ENCODE measurements around the gene MRPS7. TPM values are rescaled to one million over a fixed set of nuclear protein-coding genes. Genes with fewer than 3 reads are reported as not detected.

Gene MRPS7
- total RNA-seq, 1 donor = 45.6 TPM

DNA sequence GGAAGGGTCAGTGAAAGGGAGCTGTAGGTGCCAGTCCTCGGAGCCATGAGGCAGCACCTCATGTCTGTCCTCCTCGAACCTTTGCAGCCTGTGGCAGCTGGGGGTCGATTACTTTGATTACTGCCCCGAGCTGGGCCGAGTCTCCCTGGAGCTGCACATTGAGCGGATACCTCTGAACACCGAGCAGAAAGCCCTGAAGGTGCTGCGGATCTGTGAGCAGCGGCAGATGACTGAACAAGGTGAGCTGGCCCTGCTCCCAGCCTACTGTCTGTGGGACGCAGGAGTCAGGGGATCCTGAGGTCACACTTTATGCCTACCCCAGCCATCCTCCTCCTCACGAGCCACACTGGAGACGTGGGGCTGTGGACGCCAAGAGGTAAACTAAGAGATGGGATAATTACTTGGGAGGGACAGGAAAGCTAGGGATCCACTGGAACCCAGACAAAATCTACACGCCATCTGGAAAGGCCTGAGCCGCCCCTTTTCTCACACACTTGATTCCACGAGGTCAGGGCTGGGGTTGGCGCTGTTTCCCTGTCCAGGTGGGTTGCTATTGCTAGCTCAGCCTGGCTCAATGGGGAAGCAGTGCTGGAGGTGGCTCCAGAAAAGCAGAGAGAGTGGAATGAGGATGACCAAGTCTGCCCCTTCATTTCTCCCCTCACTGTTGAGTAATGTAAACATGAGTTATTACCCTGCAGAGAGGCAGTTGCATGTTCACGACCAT, 29.8 kb upstream of the MRPS7 start:
- no peak overlapping the region for H2AFZ ChIP-seq (ENCODE audit: low read length)
- H3K36me3 ChIP-seq (ENCODE audit: insufficient read depth, low read length) = peaks cover 69% of the 10 kb centered on the region
- H3K27ac ChIP-seq (ENCODE audit: low read depth, low read length) = no peak overlapping the region
- H3K9me3 ChIP-seq (ENCODE audit: low read depth, low read length) = no peaks in the 10 kb centered on the region
- H3K27me3 ChIP-seq (ENCODE audit: insufficient read depth, low read length) = no peaks in the 10 kb centered on the region
- H3K79me2 ChIP-seq (ENCODE audit: insufficient read depth, low read length) = no peaks in the 10 kb centered on the region
- peak; percentile 44 for DNase-seq (ENCODE audit: insufficient read length, low spot score, missing footprints)
- no peak overlapping the region for H3K4me2 ChIP-seq (ENCODE audit: insufficient read depth, low read length)
- H4K20me1 ChIP-seq (ENCODE audit: insufficient read depth, low read length) = peaks cover 6% of the 10 kb centered on the region
- no peak overlapping the region for H3K4me3 ChIP-seq (ENCODE audit: insufficient read depth, low read length)
- TF ChIP-seq, protein P1, sequence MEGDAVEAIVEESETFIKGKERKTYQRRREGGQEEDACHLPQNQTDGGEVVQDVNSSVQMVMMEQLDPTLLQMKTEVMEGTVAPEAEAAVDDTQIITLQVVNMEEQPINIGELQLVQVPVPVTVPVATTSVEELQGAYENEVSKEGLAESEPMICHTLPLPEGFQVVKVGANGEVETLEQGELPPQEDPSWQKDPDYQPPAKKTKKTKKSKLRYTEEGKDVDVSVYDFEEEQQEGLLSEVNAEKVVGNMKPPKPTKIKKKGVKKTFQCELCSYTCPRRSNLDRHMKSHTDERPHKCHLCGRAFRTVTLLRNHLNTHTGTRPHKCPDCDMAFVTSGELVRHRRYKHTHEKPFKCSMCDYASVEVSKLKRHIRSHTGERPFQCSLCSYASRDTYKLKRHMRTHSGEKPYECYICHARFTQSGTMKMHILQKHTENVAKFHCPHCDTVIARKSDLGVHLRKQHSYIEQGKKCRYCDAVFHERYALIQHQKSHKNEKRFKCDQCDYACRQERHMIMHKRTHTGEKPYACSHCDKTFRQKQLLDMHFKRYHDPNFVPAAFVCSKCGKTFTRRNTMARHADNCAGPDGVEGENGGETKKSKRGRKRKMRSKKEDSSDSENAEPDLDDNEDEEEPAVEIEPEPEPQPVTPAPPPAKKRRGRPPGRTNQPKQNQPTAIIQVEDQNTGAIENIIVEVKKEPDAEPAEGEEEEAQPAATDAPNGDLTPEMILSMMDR (IDR thresholded peaks at IDR 0.05; ENCODE audit: extremely low read depth, low read depth, low read length) = no peak
- H3K4me1 ChIP-seq (ENCODE audit: insufficient read depth, low read length) = no peaks in the 10 kb centered on the region

DNA sequence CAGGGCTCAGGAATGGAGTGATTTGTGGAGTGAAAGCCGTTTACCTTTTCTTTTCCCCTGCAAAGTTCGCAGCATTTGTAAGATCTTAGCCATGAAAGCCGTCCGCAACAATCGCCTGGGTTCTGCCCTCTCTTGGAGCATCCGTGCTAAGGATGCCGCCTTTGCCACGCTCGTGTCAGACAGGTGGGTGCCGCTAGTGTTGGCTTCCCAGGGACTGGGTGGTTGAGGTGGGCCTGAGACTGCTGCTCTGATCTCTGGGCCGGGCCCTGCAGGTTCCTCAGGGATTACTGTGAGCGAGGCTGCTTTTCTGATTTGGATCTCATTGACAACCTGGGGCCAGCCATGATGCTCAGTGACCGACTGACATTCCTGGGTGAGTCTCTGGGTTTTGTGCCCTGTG, 28.9 kb upstream of the MRPS7 start:
- TF ChIP-seq, protein P1 (IDR thresholded peaks at IDR 0.05; ENCODE audit: extremely low read depth, low read depth, low read length) = no peak
- Histone ChIP-seq H3K79me2 (ENCODE audit: insufficient read depth, low read length) (no peaks in the 10 kb centered on the region), H3K4me2 (ENCODE audit: insufficient read depth, low read length) (no peak overlapping the region), H3K4me3 (ENCODE audit: insufficient read depth, low read length) (no peak overlapping the region), H3K9me3 (ENCODE audit: low read depth, low read length) (no peaks in the 10 kb centered on the region), H3K4me1 (ENCODE audit: insufficient read depth, low read length) (no peaks in the 10 kb centered on the region), H2AFZ (ENCODE audit: low read length) (no peak overlapping the region), H4K20me1 (ENCODE audit: insufficient read depth, low read length) (peaks cover 12% of the 10 kb centered on the region), H3K27ac (ENCODE audit: low read depth, low read length) (no peak overlapping the region), H3K36me3 (ENCODE audit: insufficient read depth, low read length) (peaks cover 76% of the 10 kb centered on the region), H3K27me3 (ENCODE audit: insufficient read depth, low read length) (no peaks in the 10 kb centered on the region)
- DNase-seq (ENCODE audit: insufficient read length, low spot score, missing footprints) = peak; percentile 35

DNA sequence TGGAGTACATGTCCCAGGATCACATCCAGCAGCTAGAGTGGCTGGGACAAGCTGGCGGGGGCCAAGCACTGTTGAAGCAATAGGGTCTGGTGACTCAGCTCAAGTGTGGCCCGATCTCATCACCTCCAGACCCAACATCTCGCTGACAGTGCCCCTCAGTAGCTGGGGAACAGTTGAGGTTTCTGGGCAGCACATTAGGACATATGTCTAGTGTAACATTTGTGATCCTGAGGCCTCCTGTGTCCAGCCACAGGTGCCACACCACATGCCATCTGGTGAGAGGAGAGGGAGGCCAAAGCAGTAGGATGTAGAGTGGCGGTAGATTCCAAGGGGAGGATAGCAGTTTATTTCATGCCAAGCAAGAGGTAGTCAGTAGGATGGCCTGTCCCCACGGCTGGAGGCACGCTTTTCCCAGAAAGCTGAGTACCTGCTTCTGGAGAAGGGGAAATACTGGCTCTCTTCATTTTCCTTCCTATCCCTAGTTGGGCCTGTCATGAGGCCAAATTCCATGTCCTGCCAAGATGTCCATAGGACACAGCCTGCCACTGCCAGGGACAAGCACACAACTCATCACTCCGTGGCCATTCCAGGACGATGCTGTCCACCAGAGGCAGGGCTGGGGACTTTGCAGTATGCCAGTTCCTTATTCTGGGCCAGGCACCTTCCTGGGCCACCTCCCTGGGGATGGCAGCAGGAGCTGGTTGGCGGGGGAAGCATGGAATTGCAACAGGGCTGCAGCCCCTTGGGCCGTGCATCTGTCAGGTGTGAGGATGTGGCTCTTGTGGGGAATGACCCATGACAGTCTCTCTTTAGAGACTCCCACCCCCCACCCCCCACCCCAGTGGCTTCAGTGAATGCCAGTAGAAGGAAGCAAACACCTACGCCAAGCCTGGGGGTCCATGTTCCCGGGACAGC, 24.3 kb upstream of the MRPS7 start:
- peaks cover 80% of the 10 kb centered on the region for H3K36me3 ChIP-seq (ENCODE audit: insufficient read depth, low read length)
- no peaks in the 10 kb centered on the region for H3K79me2 ChIP-seq (ENCODE audit: insufficient read depth, low read length)
- H3K4me3 ChIP-seq (ENCODE audit: insufficient read depth, low read length) = no peak overlapping the region
- H4K20me1 ChIP-seq (ENCODE audit: insufficient read depth, low read length) = peaks cover 47% of the 10 kb centered on the region
- TF ChIP-seq, protein P1 (IDR thresholded peaks at IDR 0.05; ENCODE audit: extremely low read depth, low read depth, low read length) = no peak
- no peak overlapping the region for H3K27ac ChIP-seq (ENCODE audit: low read depth, low read length)
- H3K4me1 ChIP-seq (ENCODE audit: insufficient read depth, low read length) = peaks cover 22% of the 10 kb centered on the region
- no peak overlapping the region for H3K4me2 ChIP-seq (ENCODE audit: insufficient read depth, low read length)
- H3K27me3 ChIP-seq (ENCODE audit: insufficient read depth, low read length) = no peaks in the 10 kb centered on the region
- H3K9me3 ChIP-seq (ENCODE audit: low read depth, low read length) = no peaks in the 10 kb centered on the region
- H2AFZ ChIP-seq (ENCODE audit: low read length) = no peak overlapping the region
- no peak for DNase-seq (ENCODE audit: insufficient read length, low spot score, missing footprints)

Measured in osteoblast (primary cell).